Astrocyte (in vitro differentiated cells and primary cell): Measurements from ENCODE around the gene ZNF469.

ENCODE experiments used
- CTCF ChIP-seq: IDR thresholded peaks from 2 replicates; pipeline ENCODE4 v1.5.1; 2011; ENCODE audit warnings: low read depth, mild to moderate bottlenecking, inconsistent platforms, low read length, moderate library complexity; ENCODE audit not compliant: insufficient read depth
- EZH2 ChIP-seq: IDR thresholded peaks from 2 replicates; pipeline ENCODE4 v1.6.1; 2012; ENCODE audit warnings: mild to moderate bottlenecking, low read length, inconsistent platforms; ENCODE audit not compliant: insufficient read depth

GRCh38 chr16:88355093-88355388 is 27.7 kb upstream of the ZNF469 start:
- no peak for TF ChIP-seq CTCF
- no peak for TF ChIP-seq EZH2
